Caki2 (cell line): ENCODE measurements around the gene PAX6. TPM values are rescaled to one million over a fixed set of nuclear protein-coding genes. Genes with fewer than 3 reads are reported as not detected.

Experiments
- DNase-seq: peaks from one replicate; pipeline ENCODE4 v3.0.0-alpha.2; 2015; ENCODE audit warnings: low read depth
- in situ Hi-C: cut with HindIII; loops from 2 replicates; pipeline ENCODE4 v1.10.0; 2016; ENCODE audit warnings: low sequenced_read_pairs, low pct_unique_long_range_greater_than_20kb, mixed read lengths
- total RNA-seq: library from RNA; depleted of rRNA; stranded (reverse); fragments of >200 nt; shearing (Covaris generic); gene quantifications from 2 replicates; pipeline ENCODE4 v1.2.3, GENCODE V29; 2014; ENCODE audit warnings: low replicate concordance

Gene PAX6
- total RNA-seq, 1 experiment from 2014 or later = 0.27 TPM

- no peak for DNase-seq
- in situ Hi-C loops = no loop called here
Observed at GRCh38 chr11:31801298-31801702, 9.8 kb downstream of the PAX6 start.

- in situ Hi-C loops = no loop called here
- no peak for DNase-seq
Observed at GRCh38 chr11:31800398-31801265, 10.5 kb downstream of the PAX6 start.

GRCh38 chr11:31799435-31800397, 11.4 kb downstream of the PAX6 start:
- in situ Hi-C loops = no loop called here

GRCh38 chr11:31798554-31799434, 12.3 kb downstream of the PAX6 start:
- DNase-seq = no peak
- in situ Hi-C loops = no loop called here

More at GRCh38 chr11:31799435-31800397, 11.4 kb downstream of the PAX6 start:
- no peak for DNase-seq

GRCh38 chr11:31798057-31798553, 13.0 kb downstream of the PAX6 start:
- in situ Hi-C loops = no loop called here

GRCh38 chr11:31797190-31798056, 13.7 kb downstream of the PAX6 start:
- in situ Hi-C loops = no loop called here
- no peak for DNase-seq

More at GRCh38 chr11:31798057-31798553, 13.0 kb downstream of the PAX6 start:
- DNase-seq = no peak

GRCh38 chr11:31796499-31797189, 14.5 kb downstream of the PAX6 start:
- in situ Hi-C loops = no loop called here
- DNase-seq = no peak

GRCh38 chr11:31795706-31796498, 15.2 kb downstream of the PAX6 start:
- in situ Hi-C loops = no loop called here
- no peak for DNase-seq

GRCh38 chr11:31794548-31794947, 16.6 kb downstream of the PAX6 start:
- in situ Hi-C loops = no loop called here
- no peak for DNase-seq

GRCh38 chr11:31793264-31793663, 17.9 kb downstream of the PAX6 start:
- no peak for DNase-seq
- in situ Hi-C loops = no loop called here

- in situ Hi-C loops = no loop called here
- no peak for DNase-seq
Observed at GRCh38 chr11:31792456-31792855, 18.7 kb downstream of the PAX6 start.

- no peak for DNase-seq
- in situ Hi-C loops = no loop called here
Observed at GRCh38 chr11:31792036-31792435, 19.1 kb downstream of the PAX6 start.

GRCh38 chr11:31790649-31791048, 20.5 kb downstream of the PAX6 start:
- no peak for DNase-seq
- in situ Hi-C loops = no loop called here

GRCh38 chr11:31788085-31788484, 23.0 kb downstream of the PAX6 start:
- no peak for DNase-seq
- in situ Hi-C loops = no loop called here

GRCh38 chr11:31786996-31787685, 24.0 kb downstream of the PAX6 start:
- in situ Hi-C loops = no loop called here
- DNase-seq = no peak
